ENCODE results near the gene FAM219B.
"Not testable (repeated sequence)": the region's sequence is repeated elsewhere in the genome, so short reads cannot be mapped to it uniquely, and the experiment has no call there.

The FAM219B gene

GRCh38 chr15:74903676-74904075, 3.0 kb downstream of the FAM219B start:
- DNase-seq (ENCODE audit: low read depth in 2 of 2): no peak

DNA sequence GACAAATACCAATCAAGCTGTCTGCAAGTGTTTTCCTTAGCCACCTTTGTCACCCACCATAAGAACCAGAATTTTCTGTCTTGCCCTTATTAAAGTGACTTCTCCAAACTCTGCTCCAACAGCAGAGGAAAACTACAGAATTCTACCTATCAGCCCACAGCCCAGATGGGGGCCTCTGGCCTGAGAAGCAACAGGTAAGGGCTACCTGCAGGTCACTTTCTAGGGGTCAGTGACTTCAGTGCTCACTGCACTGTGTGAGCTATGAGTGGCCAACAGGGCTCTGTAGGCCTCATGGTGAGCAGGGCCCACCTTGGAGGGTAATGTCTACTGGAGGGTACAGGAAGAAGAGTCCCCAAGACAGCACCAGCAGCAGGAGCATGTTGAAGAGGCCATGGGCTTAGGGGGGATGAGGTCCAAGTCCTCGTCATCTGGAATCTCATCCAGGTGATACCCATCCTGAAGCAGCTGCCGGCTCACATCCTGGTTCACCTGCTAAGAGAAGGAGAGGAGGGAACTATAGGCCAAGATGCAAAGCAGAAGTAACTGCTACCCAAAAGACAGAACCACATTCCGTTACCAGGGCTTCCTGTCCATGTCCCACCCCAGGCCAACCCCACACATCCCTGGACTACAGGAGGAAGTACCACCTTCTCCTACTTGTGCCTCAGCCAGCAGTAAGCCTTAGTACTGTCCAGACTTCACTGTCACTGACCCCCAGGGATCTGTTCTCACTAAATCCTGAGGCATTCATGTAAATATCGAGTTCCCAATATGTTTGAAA, 4.2 kb downstream of the FAM219B start:
- no peak for DNase-seq (ENCODE audit: low read depth in 2 of 2)

- peak; percentile 32 to 42 for DNase-seq (ENCODE audit: low read depth in 2 of 2)
Observed at GRCh38 chr15:74901612-74902063, 5.0 kb downstream of the FAM219B start.

DNA sequence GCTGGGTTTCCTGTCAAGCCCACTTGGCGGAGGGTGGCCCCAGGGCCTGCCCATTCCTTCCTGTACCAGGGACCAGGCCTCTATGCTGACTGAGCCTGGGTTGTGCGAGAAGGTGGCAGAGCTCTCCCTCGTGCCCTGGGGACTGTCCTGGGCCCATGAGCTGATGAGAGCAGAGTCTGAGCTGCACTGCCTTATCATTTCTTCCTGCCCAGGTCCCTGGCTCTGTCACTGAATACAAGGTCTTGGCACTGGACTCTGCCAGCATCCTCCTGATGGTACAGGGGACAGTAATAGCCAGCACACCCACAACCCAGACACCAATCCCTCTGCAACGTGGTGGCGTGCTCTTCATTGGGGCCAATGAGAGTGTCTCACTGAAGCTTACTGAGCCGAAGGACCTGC, 9.3 kb downstream of the FAM219B start:
- no peak for DNase-seq (ENCODE audit: low read depth in 2 of 2)

DNA sequence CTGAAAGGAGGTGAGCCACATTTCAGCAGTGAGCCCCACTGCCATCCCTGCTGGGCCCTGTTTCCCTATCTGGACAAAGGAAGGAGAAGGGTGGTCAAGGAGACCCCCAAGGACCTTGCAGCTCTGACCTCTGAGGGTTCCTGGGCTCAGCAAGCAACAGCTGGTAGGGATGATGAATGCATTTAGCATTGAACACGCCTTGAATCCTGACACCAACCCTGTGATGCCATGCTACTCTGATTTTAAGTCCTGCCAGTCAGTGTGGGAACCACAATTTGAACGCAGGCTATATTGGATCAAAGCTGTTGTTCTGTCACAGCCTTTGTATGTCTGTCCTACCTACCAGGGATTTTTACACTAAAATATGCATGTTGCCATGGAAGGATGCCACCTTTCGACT, 10.3 kb downstream of the FAM219B start:
- no peak for DNase-seq (ENCODE audit: low read depth in 2 of 2)

DNA sequence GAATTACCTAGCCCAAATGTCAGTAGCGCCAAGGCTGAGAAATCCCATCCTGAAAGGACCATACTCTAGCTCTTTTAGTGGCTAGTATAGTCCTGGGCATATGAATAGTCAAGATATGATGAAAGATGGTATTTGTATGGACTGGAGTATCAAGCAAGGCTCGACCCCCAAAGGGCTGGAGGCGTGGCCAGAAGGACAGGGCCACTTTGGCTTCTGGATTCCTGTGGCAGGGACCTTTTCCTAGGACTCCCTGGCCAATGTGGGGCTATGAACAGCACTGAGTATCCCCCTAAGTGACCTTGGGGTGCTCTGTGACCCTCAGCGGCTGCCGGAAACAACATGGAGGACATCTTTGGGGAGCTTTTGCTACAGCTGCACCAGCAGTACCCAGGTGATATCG, 10.8 kb downstream of the FAM219B start:
- DNase-seq (ENCODE audit: low read depth in 2 of 2): no peak

DNA sequence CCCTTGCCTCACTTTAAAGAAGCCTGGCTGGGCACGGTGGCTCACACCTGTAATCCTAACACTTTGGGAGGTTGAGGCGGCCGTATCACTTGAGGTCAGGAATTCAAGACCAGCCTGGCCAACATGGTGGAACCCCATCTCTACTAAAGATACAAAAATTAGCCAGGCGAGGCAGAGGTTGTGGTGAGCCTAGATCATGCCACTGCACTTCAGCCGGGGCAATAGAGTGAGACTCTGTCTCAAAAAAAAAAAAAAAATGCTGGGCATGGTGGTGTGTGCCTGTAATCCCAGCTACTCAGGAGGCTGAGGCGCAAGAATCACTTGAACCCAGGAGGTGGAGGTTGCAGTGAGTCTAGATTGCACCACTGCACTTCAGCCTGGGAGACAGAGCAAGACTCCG, 12.3 kb downstream of the FAM219B start:
- DNase-seq (ENCODE audit: low read depth in 2 of 2): not testable (repeated sequence)

DNA sequence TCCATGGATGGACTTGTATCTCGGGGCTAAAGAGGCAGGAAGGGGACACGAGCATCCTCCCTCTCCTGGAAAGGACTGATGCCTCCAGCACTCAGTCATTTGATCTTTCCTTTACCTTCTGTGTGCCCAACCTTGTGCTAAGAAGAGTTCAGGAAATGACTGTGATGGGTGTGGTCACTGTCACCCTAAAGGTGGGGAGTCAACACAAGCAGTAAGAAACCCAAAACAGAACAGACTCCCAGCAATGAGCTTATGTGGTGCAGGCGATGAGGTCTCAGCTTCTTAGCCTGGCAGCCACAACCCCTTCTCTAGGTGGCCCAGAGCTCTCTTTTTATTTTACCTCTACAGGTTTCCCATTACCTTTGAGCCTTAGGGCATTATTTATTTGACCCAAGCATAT, 13.0 kb downstream of the FAM219B start:
- DNase-seq (ENCODE audit: low read depth in 2 of 2): no peak

GRCh38 chr15:74892931-74893330, 13.7 kb downstream of the FAM219B start:
- DNase-seq (ENCODE audit: low read depth in 2 of 2): no peak

GRCh38 chr15:74892313-74892712, 14.3 kb downstream of the FAM219B start:
- no peak for DNase-seq (ENCODE audit: low read depth in 2 of 2)

DNA sequence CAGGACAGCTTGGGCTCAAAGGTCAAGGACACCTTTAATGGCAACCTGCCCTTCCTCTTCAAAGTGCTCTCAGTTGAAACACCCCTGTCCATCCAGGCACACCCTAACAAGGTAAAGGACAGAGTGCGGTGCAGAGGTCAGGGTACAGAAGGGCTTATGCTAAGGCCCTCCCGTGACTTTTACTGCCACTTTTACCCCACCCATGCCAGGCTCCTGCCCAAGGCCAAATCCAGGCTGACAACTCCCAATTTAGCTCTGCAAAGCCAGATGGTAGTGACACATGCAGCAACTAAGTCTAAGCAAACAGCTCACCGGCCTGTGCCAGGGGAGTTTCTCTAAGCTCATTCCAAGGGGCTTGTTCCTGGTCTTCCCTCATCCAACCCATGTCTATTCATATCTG, 15.2 kb downstream of the FAM219B start:
- no peak for DNase-seq (ENCODE audit: low read depth in 2 of 2)

GRCh38 chr15:74890665-74890960, 16.0 kb downstream of the FAM219B start:
- no peak for DNase-seq (ENCODE audit: low read depth in 2 of 2)

- DNase-seq (ENCODE audit: low read depth in 2 of 2): peak; percentile 64 to 73
Observed at GRCh38 chr15:74889883-74890664, 16.6 kb downstream of the FAM219B start, which contains the start of gene MPI. Gene MPI, plus strand, starts transcription at chr15:74890042. Its CDS starts 32 bp downstream, at chr15:74890074.

- DNase-seq (ENCODE audit: low read depth in 2 of 2): no peak
Observed at GRCh38 chr15:74889390-74889882, 17.2 kb downstream of the FAM219B start.

GRCh38 chr15:74888716-74889115, 17.9 kb downstream of the FAM219B start:
- DNase-seq (ENCODE audit: low read depth in 2 of 2): no peak

GRCh38 chr15:74887537-74888193, 19.0 kb downstream of the FAM219B start:
- not testable (repeated sequence) for DNase-seq (ENCODE audit: low read depth in 2 of 2)

DNA sequence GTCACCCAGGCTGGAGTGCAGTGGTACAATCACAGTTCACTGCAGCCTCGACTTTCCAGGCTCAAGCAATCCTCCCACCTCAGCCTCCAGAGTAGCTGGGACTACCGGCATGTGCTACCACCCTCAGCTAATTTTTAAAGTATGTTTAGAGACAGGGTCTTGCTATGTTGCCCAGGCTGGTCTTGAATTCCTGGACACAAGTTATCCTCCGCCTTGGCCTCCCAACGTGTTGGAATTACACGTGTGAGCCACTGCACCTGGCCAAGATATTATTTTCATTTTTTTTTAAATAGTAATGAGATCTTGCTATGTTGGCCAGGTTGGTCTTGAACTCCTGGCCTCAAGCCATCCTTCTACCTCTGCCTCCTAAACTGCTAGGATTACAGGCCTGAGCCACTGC, 21.2 kb downstream of the FAM219B start:
- DNase-seq (ENCODE audit: low read depth in 2 of 2): no peak

DNA sequence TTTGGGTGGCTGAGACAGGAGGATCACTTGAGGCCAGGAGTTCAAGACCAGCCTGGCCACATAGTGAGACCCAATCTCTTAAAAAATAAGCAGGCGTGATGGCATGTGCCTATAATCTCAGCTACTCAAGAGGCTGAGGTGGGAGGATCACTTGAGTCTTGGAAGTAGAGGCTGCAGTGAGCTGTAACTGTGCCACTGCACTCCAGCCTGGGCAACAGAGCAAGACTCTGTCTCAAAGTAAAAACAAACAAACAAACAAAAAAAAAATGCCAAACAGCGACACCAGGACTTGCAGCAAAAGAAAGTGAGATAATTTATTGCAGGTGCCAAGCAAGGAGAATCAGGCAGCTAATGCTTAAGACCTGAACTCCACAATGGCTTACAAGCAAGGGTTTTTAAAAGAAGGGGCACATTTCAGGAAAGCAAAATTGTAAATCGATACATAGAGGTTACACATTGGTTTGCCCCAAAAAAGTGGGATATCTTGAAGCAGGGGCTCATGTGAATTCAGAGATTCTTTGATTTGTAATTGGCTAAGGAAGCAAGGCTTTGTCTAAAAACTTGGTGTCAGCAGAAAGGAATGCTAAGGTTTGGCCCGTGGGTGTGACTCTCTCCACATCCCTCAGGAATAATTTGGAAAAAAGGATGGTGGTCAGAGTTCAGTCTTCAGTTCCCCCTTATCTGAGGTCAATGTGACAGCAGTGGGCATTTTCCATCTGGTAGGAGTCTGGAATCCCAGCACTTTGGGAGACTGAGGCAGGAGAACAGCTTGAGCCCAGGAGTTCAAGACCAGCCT, 22.0 kb downstream of the FAM219B start:
- no peak for DNase-seq (ENCODE audit: low read depth in 2 of 2)

- no peak for DNase-seq (ENCODE audit: low read depth in 2 of 2)
Observed at GRCh38 chr15:74882528-74882927, 24.1 kb downstream of the FAM219B start.

- DNase-seq (ENCODE audit: low read depth in 2 of 2): no peak
Observed at GRCh38 chr15:74878273-74878672, 28.4 kb downstream of the FAM219B start.

DNA sequence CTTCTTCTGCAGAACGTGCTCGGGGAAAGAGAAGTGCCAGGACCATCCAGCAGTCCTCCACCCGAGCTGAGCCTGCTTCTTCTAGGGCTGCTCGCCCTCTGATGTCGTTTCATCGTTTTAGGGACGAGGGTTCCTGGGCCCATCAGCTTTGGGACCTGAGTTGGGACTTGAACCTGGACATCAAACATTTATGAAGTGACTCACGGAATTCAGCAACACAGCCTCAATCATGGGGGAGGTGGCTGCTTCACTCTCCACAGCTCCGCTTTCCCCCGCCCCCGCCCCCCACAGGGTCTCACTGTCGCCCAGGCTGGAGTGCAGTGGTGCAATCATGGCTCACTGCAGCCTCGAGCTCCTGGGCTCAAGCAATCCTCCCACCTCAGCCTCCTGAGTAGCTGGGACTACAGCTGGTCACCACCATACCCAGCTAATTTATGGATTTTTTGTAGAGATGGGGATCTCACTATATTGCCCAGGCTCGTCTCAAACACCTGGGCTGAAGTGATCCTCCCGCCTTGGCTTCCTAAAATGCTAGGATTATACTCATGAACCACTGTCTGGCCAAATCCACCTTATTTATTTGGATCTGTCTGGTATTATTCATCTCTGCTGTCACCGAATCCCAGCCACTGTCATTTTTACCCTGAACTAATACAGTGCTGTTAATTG, 32.8 kb downstream of the FAM219B start:
- DNase-seq (ENCODE audit: low read depth in 2 of 2): no peak

Measured in stimulated activated CD8-positive, alpha-beta memory T cell treated with anti-CD3 and anti-CD28 coated beads, Interleukin-7, amount 100 ng/mL, for 1 hour (primary cell).